ENCODE data around the gene FOXK2.
A peak's percentile ranks its signal among the peaks of the same experiment; 100 is the strongest.
"Not testable (repeated sequence)": the region's sequence is repeated elsewhere in the genome, so short reads cannot be mapped to it uniquely, and the experiment has no call there.

FOXK2 gene

DNA sequence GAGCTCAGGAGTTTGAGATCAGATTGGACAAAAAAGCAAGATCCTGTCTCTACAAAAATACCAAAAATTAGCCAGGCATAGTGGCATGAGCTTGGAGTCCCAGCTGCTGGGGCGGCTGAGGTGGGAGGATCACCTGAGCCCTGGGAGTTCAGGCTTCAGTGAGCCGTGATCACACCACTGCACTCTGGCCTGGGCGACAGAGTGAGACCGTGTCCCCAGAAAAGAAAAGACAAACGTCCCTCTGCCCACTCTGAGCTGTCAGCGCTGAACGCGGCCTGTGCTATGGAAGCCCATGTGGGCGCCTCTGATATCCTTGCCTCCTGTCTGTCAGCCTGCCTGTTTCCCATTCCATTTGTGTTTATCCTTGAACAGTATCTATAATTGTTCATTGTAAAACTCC is 50.7 kb downstream of the FOXK2 start:
- Mint-ChIP-seq H3K27me3 (no peaks in the 10 kb centered on the region), H3K4me3 (no peak overlapping the region), H3K36me3 (peaks cover 43 to 62% of the 10 kb centered on the region in 2 donors), H3K4me1 (peaks cover 0 to 5% of the 10 kb centered on the region in 2 donors), H3K27ac (no peak overlapping the region), H3K9me3 (no peaks in the 10 kb centered on the region)
- DNase-seq (no peak), ATAC-seq (replicated peaks) (no peak)

DNA sequence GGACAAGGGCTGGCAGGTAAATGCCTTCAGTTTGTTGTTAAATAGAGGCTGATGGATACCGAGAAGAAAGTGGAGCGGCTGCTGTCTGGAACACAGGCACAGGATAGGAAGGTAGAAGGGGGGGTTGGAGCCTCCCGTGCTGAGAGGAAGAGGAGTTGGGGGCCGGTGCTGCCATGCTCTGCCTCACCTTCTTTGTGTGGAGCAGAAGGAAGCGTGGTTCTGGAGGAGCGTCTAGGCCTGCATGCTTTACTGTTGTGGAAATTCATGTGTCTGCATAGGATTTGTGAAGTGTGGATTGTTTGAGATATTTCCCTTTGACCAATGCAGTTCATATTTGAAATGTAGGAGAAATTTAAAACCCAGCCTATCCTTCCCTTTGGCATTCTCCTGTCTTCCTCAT is 52.3 kb downstream of the FOXK2 start:
- Mint-ChIP-seq H3K4me3 (no peak overlapping the region), H3K36me3 (peaks cover 46 to 57% of the 10 kb centered on the region in 2 donors), H3K27me3 (no peaks in the 10 kb centered on the region), H3K4me1 (peaks cover 0 to 5% of the 10 kb centered on the region in 2 donors), H3K27ac (peak overlapping the region; percentile 27), H3K9me3 (no peaks in the 10 kb centered on the region)
- ATAC-seq (replicated peaks) (no peak), DNase-seq (no peak)

DNA sequence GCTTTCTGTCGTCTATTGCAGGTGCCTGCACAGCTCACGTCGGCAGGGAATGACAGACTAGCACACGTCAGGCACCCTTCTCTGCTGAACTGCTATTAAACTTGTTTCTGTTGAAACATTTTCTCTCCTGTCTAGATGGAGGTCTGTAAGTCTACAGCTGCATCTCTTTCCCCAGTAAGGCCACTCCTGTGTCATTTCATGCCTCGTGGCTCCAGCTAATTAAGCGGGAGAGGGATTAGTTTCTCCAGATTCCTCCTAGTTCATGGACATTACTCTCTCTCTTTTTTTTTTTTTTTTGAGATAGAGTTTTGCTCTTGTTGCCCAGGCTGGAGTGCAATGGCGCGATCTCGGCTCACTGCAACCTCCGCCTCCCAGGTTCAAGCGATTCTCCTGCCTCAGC is 54.5 kb downstream of the FOXK2 start:
- H3K4me1 Mint-ChIP-seq = peaks cover 0 to 5% of the 10 kb centered on the region in 2 donors
- H3K9me3 Mint-ChIP-seq = no peaks in the 10 kb centered on the region
- no peak overlapping the region for H3K27ac Mint-ChIP-seq
- H3K36me3 Mint-ChIP-seq = peaks cover 44 to 55% of the 10 kb centered on the region in 2 donors
- DNase-seq (no peak), ATAC-seq (replicated peaks) (no peak)
- H3K4me3 Mint-ChIP-seq = no peak overlapping the region
- no peaks in the 10 kb centered on the region for H3K27me3 Mint-ChIP-seq

DNA sequence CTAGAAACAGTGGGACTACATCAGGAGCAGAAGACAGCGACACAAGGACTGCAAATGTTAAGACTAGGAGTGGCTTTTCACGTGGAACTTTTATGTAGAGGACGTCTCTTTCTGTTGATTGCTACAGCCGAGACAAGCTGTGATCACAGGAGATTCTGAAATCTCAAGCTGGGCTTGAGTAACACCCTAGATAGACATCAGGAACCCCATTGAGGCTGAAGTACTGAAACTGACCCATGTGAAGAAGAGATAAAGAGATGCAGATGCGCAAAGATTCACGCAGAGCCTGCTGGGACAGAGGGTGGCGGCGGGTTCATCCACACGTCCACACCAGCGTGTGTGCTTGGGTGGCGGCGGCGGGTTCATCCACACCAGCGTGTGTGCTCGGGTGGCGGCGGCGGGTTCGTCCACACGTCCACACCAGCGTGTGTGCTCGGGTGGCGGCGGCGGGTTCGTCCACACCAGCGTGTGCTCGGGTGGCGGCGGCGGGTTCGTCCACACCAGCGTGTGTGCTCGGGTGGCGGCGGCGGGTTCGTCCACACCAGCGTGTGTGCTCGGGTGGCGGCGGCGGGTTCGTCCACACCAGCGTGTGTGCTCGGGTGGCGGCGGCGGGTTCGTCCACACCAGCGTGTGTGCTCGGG is 56.2 kb downstream of the FOXK2 start:
- not testable (repeated sequence) for H3K4me3 Mint-ChIP-seq
- peaks cover 36 to 47% of the 10 kb centered on the region in 2 donors for H3K36me3 Mint-ChIP-seq

DNA sequence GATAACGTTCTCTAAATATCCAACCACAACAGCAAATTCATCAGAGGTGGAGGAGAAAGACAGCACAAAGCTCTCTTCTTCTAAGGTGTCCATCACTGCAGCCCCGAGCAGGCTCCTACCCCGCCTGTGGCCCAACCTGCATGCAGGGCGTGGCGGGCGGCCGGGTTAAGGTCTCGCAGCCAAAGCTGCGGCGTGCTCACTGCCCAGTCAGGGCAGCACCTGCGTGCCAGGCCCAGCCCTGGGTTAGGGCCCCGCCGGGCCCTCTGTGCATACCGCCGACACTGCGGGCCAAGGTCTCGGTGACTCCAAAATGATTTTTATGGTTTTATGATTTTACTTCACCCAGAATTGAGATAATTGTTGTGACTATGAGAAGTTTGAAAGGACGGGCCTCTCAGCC is 57.8 kb downstream of the FOXK2 start:
- peaks cover 0 to 2% of the 10 kb centered on the region in 2 donors for H3K4me1 Mint-ChIP-seq
- no peaks in the 10 kb centered on the region for H3K9me3 Mint-ChIP-seq
- H3K27ac Mint-ChIP-seq = no peak overlapping the region
- DNase-seq (no peak), ATAC-seq (replicated peaks) (no peak)
- H3K27me3 Mint-ChIP-seq = no peaks in the 10 kb centered on the region
- peaks cover 29 to 42% of the 10 kb centered on the region in 2 donors for H3K36me3 Mint-ChIP-seq
- H3K4me3 Mint-ChIP-seq = no peak overlapping the region

More for the DNA sequence above, 56.2 kb downstream of the FOXK2 start:
- not testable (repeated sequence) for H3K4me1 Mint-ChIP-seq; DNase-seq; H3K27me3 Mint-ChIP-seq; H3K9me3 Mint-ChIP-seq; ATAC-seq (replicated peaks); H3K27ac Mint-ChIP-seq

DNA sequence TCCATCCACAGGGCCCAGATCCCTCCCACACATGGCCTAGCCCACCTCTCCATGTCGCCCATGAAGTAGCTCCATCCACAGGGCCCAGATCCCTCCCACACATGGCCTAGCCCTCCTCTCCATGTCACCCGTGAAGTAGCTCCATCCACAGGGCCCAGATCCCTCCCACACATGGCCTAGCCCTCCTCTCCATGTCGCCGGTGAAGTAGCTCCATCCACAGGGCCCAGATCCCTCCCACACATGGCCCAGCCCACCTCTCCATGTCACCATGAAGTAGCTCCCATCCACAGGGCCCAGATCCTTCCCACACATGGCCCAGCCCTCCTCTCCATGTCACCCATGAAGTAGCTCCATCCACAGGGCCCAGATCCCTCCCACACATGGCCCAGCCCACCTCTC is 60.4 kb downstream of the FOXK2 start:
- H3K36me3 Mint-ChIP-seq = peaks cover 24 to 35% of the 10 kb centered on the region in 2 donors
- not testable (repeated sequence) for ATAC-seq (replicated peaks); DNase-seq; H3K27ac Mint-ChIP-seq; H3K4me3 Mint-ChIP-seq; H3K9me3 Mint-ChIP-seq; H3K4me1 Mint-ChIP-seq; H3K27me3 Mint-ChIP-seq

DNA sequence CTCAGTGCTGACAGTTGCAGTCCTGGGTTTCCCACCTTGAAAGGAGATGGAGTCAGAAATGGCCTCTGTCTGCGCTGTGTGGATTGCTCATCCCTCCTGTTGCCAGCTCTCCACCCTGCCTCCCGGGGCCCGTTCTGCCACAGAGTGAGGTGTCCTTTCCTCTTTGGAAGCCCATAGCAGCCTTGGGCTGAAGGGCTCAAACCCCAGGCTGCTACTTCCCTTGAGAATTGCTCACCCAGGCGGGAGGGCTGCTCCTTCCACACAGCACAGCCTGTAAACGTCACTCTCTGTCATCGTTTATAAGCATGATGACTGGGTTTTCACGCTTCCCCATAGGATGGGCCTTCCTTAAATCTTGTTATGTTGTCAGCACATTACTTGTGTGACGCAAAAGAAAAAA is 62.7 kb downstream of the FOXK2 start:
- ATAC-seq (replicated peaks) (no peak), DNase-seq (no peak)
- H3K4me1 Mint-ChIP-seq = peaks cover 8 to 22% of the 10 kb centered on the region in 2 donors
- no peak overlapping the region for H3K27ac Mint-ChIP-seq
- H3K27me3 Mint-ChIP-seq = no peaks in the 10 kb centered on the region
- H3K36me3 Mint-ChIP-seq = peaks cover 30 to 40% of the 10 kb centered on the region in 2 donors
- H3K4me3 Mint-ChIP-seq = no peak overlapping the region
- H3K9me3 Mint-ChIP-seq = no peaks in the 10 kb centered on the region

DNA sequence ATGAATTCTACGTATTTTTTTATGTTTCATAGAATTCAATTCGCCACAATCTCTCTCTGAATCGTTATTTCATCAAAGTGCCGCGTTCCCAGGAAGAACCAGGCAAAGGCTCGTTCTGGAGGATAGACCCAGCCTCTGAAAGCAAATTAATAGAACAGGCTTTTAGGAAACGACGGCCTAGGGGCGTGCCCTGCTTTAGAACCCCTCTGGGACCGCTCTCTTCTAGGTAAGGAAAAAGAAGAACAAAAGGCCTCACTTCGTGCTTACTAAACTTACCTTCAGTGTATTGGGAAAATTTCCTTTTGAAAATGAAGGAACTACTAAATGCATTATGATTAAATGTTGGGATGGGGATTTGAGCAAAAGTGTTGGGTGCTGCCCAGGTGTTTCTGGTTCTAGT is 63.2 kb downstream of the FOXK2 start:
- Mint-ChIP-seq H3K27ac (no peak overlapping the region), H3K4me3 (no peak overlapping the region), H3K27me3 (no peaks in the 10 kb centered on the region), H3K36me3 (peaks cover 34 to 45% of the 10 kb centered on the region in 2 donors), H3K4me1 (peaks cover 12 to 27% of the 10 kb centered on the region in 2 donors), H3K9me3 (no peaks in the 10 kb centered on the region)
- DNase-seq (no peak), ATAC-seq (replicated peaks) (no peak)

DNA sequence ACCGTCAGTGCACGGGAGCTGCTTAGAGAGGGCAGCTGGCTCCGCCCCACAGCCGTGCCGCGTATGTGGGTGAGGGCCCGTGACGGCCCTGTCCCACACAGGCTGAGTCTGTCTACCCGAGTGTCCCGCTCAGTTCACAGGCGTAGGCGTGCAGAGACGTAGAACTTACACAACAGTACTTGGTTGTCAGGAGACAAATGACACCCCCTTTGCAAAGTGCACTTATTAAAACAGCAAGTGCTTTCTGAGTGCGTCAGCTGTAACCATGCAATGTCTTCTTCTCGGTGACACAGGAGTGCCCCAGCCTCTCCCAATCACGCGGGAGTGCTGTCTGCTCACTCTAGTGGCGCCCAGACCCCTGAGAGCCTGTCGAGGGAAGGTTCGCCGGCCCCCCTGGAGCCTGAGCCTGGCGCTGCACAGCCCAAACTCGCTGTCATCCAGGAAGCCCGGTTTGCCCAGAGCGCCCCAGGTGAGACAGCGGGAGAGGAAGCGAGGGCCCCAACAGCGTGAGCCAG is 64.2 kb downstream of the FOXK2 start:
- Mint-ChIP-seq H3K9me3 (no peaks in the 10 kb centered on the region), H3K4me3 (no peak overlapping the region), H3K27ac (no peak overlapping the region), H3K4me1 (peaks cover 17 to 34% of the 10 kb centered on the region in 2 donors), H3K36me3 (peaks cover 31 to 43% of the 10 kb centered on the region in 2 donors), H3K27me3 (no peaks in the 10 kb centered on the region)
- DNase-seq (no peak), ATAC-seq (replicated peaks) (no peak)

DNA sequence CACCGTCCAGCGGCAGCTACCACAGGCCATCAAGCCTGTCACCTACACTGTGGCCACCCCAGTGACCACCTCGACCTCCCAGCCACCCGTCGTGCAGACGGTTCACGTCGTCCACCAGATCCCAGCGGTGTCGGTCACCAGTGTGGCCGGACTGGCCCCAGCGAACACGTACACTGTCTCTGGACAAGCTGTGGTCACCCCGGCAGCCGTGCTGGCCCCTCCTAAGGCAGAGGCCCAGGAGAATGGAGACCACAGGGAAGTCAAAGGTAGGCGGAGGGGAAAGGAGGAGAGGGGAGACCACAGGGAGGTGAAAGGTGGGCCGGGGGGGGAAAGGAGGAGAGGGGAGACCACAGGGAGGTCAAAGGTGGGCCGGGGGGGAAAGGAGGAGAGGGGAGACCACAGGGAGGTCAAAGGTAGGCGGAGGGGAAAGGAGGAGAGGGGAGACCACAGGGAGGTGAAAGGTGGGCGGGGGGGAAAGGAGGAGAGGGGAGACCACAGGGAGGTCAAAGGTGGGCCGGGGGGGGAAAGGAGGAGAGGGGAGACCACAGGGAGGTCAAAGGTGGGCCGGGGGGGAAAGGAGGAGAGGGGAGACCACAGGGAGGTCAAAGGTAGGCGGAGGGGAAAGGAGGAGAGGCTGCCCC is 66.5 kb downstream of the FOXK2 start:
- ATAC-seq (replicated peaks); H3K9me3 Mint-ChIP-seq; H3K27me3 Mint-ChIP-seq; DNase-seq; H3K4me3 Mint-ChIP-seq: not testable (repeated sequence)
- H3K27ac Mint-ChIP-seq = peak overlapping the region; percentile 25
- H3K4me1 Mint-ChIP-seq = peaks cover 16 to 40% of the 10 kb centered on the region in 2 donors
- H3K36me3 Mint-ChIP-seq = peaks cover 28 to 39% of the 10 kb centered on the region in 2 donors

DNA sequence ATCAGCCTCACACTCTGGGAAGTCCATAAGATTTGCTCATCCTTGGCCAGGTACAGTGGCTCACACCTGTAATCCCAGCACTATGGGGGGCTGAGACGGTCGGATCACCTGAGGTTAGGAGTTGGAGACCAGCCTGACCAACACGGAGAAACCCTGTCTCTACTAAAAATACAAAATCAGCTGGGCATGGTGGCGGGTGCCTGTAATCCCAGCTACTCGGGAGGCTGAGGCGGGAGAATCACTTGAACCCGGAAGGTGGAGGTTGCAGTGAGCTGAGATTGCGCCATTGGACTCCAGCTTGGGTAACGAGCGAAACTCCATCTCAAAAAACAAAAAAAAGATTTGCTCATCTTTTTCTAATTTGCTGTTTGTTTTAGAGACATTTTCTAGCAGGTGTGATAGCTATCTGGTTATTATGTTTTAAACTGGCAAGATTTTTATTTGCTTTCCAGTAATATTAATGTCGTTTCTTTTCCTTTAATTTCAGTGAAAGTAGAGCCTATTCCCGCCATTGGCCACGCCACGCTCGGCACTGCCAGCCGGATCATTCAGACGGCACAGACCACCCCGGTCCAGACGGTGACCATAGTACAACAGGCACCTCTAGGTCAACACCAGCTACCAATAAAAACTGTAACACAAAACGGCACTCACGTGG is 67.2 kb downstream of the FOXK2 start:
- ATAC-seq (replicated peaks) = no peak
- Mint-ChIP-seq H3K9me3 (no peaks in the 10 kb centered on the region), H3K36me3 (peaks cover 25 to 39% of the 10 kb centered on the region in 2 donors), H3K27ac (peak overlapping the region; percentile 84), H3K4me3 (no peak overlapping the region), H3K4me1 (peaks cover 18 to 43% of the 10 kb centered on the region in 2 donors), H3K27me3 (no peaks in the 10 kb centered on the region)
- no peak for DNase-seq

DNA sequence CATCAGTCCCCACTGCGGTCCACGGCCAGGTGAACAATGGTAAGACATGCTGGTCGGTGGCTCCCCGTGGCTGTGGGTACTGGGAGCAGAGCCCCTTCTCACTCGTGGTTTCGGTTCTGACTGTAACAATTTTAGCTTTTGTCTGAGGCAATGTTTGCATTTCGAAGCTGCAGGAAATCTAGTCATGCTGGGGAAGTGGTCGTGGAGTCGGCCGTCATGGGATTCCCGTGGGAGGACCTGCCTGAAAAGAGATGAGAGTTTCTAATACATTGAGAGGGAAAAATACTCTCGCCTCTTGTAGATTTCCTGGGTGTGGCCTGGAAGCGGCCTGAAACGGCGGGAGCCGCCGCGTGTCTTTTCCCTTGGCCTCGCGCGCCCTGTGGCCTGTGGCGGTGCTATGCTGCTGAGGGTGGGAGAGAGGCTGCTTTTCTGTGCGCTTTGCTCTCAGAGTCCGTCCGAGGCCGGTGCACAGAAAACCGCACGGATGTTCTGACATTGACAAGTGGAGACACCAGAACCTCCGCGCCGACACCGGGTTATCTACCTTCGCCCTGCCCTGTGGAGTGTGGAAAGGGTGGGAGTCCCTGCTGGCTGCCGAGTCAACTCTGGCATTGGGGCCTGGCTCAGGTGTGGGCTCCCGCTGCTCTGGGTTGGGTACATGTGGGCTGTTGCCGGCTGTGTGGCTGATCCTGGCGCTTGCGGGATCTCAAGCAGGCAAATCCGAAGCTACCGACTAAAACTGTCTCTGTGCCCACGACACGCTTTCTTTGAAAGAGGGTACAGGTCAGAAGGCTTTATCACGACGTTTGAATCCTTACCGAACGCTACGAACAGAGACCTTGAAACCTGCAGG is 67.9 kb downstream of the FOXK2 start:
- H3K9me3 Mint-ChIP-seq = no peaks in the 10 kb centered on the region
- H3K27ac Mint-ChIP-seq = peak overlapping the region; percentile 84
- no peak overlapping the region for H3K4me3 Mint-ChIP-seq
- H3K4me1 Mint-ChIP-seq = peaks cover 23 to 50% of the 10 kb centered on the region in 2 donors
- ATAC-seq (replicated peaks) (peak; percentile 43 to 62), DNase-seq (no peak)
- peaks cover 24 to 37% of the 10 kb centered on the region in 2 donors for H3K36me3 Mint-ChIP-seq
- H3K27me3 Mint-ChIP-seq = no peaks in the 10 kb centered on the region

DNA sequence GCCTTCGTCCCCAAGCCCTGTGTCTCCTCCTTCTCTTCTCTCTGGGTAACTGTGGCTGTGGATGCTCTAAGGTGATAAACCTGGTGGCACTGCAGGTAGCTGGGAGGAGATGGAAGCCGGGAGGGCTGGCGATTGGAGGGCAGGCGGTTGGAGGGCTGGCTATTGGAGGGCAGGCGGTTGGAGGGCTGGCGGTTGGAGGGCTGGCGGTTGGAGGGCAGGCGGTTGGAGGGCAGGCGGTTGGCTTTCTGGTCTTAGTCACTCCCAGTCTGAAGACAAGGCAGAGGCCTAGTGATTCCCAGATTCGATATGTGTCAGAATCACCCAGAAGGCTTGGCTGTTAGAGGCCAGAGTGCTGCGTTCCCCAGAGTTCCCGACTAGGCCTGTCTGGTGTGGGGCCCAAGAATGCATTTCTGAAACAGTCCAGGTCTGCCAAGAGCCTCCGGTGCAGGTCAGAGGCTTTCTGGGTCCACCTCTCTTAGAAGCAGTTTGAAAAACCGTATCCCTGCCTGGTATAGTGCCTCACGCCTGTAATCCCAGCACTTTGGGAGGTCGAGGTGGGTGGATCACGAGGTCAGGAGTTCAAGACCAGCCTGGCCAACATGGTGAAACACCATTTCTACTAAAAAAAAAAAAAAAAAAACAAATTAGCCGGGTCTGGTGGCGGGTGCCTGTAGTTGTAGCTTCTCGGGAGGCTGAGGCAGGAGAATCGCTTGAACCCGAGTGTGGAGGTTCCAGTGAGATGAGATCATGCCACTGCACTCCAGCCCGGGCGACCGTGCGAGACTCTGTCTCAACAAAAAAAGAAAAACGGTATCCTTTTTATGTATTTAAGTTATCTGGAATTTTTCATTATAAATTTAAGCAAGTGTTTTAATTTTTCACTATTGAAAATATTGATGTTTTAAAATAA is 69.0 kb downstream of the FOXK2 start:
- H3K27me3 Mint-ChIP-seq = no peaks in the 10 kb centered on the region
- peaks cover 30 to 61% of the 10 kb centered on the region in 2 donors for H3K4me1 Mint-ChIP-seq
- peak overlapping the region; percentile 84 for H3K27ac Mint-ChIP-seq
- no peak overlapping the region for H3K4me3 Mint-ChIP-seq
- no peaks in the 10 kb centered on the region for H3K9me3 Mint-ChIP-seq
- no peak for DNase-seq
- H3K36me3 Mint-ChIP-seq = peaks cover 29 to 40% of the 10 kb centered on the region in 2 donors
- ATAC-seq (replicated peaks) = no peak
